Body of pancreas (tissue), 4 donors: ENCODE results near the gene EFCAB5. TPM values are rescaled to one million over a fixed set of nuclear protein-coding genes. Genes with fewer than 3 reads are reported as not detected.
"Not testable (repeated sequence)": the region's sequence is repeated elsewhere in the genome, so short reads cannot be mapped to it uniquely, and the experiment has no call there.

Experiments used
- ATAC-seq: fragments of 150-250 bp; one replicate; pipeline ENCODE4 v1.9.1; 2016
- DNase-seq, 4 donors: peaks; one replicate each; pipeline ENCODE4 v3.0.0-alpha.2; 2019
- H3K27ac ChIP-seq, 4 donors: fragments of 200-600 bp; sonication (generic); 1 replicate in 3 of 4; 2 replicates in 1 of 4; pipeline versions ENCODE4 v1.5.1 to v1.6.1; 2016 to 2019; ENCODE audit warnings: mild to moderate bottlenecking in 1 of 4, mixed read lengths in 1 of 4, moderate library complexity in 1 of 4
- H3K27me3 ChIP-seq, 2 donors: fragments of 200-600 bp; sonication (generic); one replicate each; pipeline ENCODE4 v1.6.0; 2016; ENCODE audit warnings: mild to moderate bottlenecking in 1 of 2
- H3K36me3 ChIP-seq, 2 donors: fragments of 200-600 bp; sonication (generic); replicated peaks in 1 of 2; 2 replicates each; pipeline ENCODE4 v1.5.1; 2016; ENCODE audit warnings: low read depth in 2 of 2; ENCODE audit not compliant: insufficient read depth in 1 of 2
- H3K4me1 ChIP-seq: fragments of 200-600 bp; sonication (generic); one replicate; pipeline ENCODE4 v1.6.0; 2016
- H3K4me3 ChIP-seq, 2 donors: fragments of 200-600 bp; sonication (generic); 1 replicate in 1 of 2; 2 replicates in 1 of 2; pipeline ENCODE4 v1.5.1; 2016 to 2019
- H3K9me3 ChIP-seq, 3 donors: fragments of 200-600 bp; sonication (generic); 1 replicate in 2 of 3; 2 replicates in 1 of 3; pipeline ENCODE4 v1.5.1; 2016
- POLR2A ChIP-seq, 3 donors: fragments of 450-650 bp; IDR thresholded peaks; one replicate each; pipeline ENCODE4 v1.6.1; 2016; ENCODE audit warnings: antibody characterized with exemption in 3 of 3, mild to moderate bottlenecking in 2 of 3
- WGBS, 2 donors: methylation state at CpG; one replicate each; pipeline ENCODE4 v1.1.5; 2017; 5-methylcytosine and 5-hydroxymethylcytosine counted together
- intact Hi-C: fragments of 100-400 bp; cut with DNase I; formaldehyde crosslinking; loops from one replicate; pipeline ENCODE4 v1.15.1; 2023
- total RNA-seq, 2 donors: library from RNA; depleted of rRNA; stranded (reverse); fragments of >200 nt; gene quantifications; one replicate each; pipeline ENCODE4 v1.1.0, GENCODE V29; 2016
- TF ChIP-seq, protein P1 (sequence below), 7 experiments: fragments of 450-650 bp in 4 of 7; fragments of 200-600 bp in 3 of 7; sonication (generic) in 3 of 7; IDR thresholded peaks; one replicate each; pipeline ENCODE4 v1.5.1; 2016 to 2019; ENCODE audit warnings: antibody characterized with exemption in 7 of 7

Gene EFCAB5
- total RNA-seq, 2 donors from 2014 or later = under 0.01 TPM; not detected in 1

DNA sequence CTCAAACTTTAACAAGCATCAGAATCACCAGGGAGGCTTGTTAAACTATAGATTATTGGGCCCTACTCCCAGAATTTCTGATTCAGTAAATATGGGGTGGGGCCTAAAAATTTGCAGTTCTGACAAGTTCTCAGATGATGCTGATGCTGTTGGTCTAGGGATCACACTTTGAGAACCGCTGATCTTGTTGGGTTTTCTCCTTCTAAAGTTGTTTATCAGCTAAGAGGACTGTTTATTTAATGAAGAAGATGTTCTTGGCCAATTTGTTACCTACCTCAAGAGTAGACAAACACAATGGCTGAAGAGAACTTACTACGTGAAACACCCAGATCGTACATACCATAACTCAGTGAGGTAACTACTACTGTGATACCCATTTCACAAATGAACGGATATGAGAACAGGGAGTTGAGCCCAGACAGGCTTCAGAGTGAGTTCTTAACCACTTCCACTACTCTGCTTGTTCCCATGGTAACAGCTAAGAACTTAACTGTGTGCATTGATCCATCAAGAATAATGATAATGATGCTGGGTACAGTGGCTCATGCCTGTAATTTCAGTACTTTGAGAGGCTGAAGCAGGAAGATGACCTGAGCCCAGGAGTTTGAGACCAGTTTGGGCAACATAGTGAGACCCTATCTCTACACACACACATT, 89.9 kb downstream of the EFCAB5 start:
- H3K36me3 ChIP-seq = no peaks in the 10 kb centered on the region
- no peaks in the 10 kb centered on the region for H3K9me3 ChIP-seq
- 81 to 88% methylated on average over 4 of the region's 4 CpGs for WGBS, 2 donors
- no peak overlapping the region for H3K4me3 ChIP-seq
- no peaks in the 10 kb centered on the region for H3K27me3 ChIP-seq
- TF ChIP-seq POLR2A (IDR thresholded peaks at IDR 0.05) = no peak
- TF ChIP-seq, protein P1, sequence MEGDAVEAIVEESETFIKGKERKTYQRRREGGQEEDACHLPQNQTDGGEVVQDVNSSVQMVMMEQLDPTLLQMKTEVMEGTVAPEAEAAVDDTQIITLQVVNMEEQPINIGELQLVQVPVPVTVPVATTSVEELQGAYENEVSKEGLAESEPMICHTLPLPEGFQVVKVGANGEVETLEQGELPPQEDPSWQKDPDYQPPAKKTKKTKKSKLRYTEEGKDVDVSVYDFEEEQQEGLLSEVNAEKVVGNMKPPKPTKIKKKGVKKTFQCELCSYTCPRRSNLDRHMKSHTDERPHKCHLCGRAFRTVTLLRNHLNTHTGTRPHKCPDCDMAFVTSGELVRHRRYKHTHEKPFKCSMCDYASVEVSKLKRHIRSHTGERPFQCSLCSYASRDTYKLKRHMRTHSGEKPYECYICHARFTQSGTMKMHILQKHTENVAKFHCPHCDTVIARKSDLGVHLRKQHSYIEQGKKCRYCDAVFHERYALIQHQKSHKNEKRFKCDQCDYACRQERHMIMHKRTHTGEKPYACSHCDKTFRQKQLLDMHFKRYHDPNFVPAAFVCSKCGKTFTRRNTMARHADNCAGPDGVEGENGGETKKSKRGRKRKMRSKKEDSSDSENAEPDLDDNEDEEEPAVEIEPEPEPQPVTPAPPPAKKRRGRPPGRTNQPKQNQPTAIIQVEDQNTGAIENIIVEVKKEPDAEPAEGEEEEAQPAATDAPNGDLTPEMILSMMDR (IDR thresholded peaks at IDR 0.05) = no peak
- intact Hi-C loops = no loop called here
- DNase-seq (no peak), ATAC-seq (no peak)
- no peaks in the 10 kb centered on the region for H3K4me1 ChIP-seq
- H3K27ac ChIP-seq = no peak overlapping the region

DNA sequence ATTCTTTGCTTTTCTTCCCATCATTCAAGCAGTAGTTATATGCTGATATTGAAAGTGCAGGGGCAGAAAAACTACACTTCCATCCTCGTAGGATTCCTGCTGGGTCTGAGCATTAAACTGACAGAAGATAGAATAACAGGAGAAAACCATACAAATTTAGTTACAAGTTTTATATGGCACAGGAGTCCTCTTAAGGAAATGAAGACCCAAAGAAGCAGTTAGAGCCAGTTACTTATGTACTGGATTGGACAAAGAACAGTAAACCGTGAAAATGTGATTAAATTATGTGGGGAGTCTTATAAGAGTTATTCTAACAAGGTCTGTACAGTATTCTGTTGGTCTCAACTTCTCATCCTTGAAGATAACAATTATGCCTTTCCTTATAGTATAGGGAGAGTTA, 93.9 kb downstream of the EFCAB5 start:
- Histone ChIP-seq H3K27me3 (no peaks in the 10 kb centered on the region), H3K36me3 (no peaks in the 10 kb centered on the region), H3K4me1 (no peaks in the 10 kb centered on the region), H3K4me3 (no peak overlapping the region), H3K9me3 (no peaks in the 10 kb centered on the region), H3K27ac (no peak overlapping the region)
- 61 to 68% methylated on average over 2 of the region's 2 CpGs for WGBS, 2 donors
- DNase-seq = no peak
- ATAC-seq = no peak
- TF ChIP-seq, protein P1 (IDR thresholded peaks at IDR 0.05) = no peak
- TF ChIP-seq POLR2A (IDR thresholded peaks at IDR 0.05) = no peak
- intact Hi-C loops = no loop called here

DNA sequence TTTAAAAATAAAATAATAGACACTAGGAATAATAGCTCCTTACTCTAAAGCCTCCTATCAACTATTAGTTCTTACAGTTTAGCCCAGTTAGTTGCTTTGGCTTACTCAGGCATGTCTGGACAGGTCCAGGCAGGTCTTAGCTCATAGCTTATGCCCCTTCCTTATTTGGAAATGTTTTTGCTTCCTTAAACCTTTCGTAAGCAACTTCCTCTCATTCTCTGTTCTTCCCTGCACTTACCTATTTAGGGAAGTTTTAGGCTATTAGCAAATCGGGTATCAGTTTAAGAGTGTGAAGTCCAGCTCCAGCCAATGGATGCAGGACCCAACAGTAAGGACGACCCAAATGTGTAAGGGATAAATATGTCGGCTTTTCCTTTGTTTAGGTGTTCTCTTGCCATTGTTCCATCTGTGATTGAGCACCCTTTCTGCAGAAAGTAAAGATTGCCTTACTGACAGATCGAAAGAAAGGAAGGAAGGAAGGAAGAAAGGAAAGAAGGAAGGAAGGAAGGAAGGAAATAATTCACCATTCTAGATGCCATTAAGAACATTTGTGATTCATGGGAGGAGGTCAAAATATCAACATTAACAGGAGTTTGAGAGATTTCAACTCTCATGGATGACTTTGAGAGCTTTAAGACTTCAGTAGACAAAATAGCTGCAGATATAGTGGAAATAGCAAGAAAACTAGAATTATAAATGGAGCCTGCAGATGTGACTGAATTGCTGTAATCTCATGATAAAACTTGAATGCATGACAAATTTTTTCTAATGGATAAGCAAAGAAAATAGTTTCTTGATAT, 99.5 kb downstream of the EFCAB5 start:
- H3K27me3 ChIP-seq, H3K9me3 ChIP-seq, ATAC-seq, H3K27ac ChIP-seq, H3K4me3 ChIP-seq, DNase-seq, H3K4me1 ChIP-seq, intact Hi-C loops, H3K36me3 ChIP-seq: not testable (repeated sequence)
- 66 to 67% methylated on average over 5 of the region's 5 CpGs for WGBS, 2 donors

DNA sequence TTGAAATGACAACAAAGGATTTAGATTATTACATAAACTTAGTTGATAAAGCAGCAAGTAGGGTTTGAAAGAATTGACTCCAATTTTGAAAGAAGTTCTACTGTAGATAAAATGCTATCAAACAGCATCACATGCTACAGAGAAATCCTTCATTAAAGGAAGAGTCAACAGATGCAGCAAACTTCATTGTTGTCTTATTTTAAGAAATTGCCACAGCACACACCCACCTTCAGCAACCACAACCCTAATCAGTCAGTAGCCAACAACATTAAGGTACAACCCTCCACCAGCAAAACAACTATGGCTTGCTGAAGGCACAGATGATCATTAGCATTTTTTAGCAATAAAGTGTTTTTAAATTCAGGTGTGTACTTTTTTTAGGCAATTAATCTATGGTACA, 100.1 kb downstream of the EFCAB5 start:
- Histone ChIP-seq H3K27ac (no peak overlapping the region), H3K36me3 (no peaks in the 10 kb centered on the region), H3K9me3 (no peaks in the 10 kb centered on the region), H3K4me3 (no peak overlapping the region), H3K4me1 (no peaks in the 10 kb centered on the region), H3K27me3 (no peaks in the 10 kb centered on the region)
- ATAC-seq (no peak), DNase-seq (no peak)
- intact Hi-C loops = no loop called here
- TF ChIP-seq, protein P1 (IDR thresholded peaks at IDR 0.05) = no peak
- no peak for TF ChIP-seq POLR2A (IDR thresholded peaks at IDR 0.05)

DNA sequence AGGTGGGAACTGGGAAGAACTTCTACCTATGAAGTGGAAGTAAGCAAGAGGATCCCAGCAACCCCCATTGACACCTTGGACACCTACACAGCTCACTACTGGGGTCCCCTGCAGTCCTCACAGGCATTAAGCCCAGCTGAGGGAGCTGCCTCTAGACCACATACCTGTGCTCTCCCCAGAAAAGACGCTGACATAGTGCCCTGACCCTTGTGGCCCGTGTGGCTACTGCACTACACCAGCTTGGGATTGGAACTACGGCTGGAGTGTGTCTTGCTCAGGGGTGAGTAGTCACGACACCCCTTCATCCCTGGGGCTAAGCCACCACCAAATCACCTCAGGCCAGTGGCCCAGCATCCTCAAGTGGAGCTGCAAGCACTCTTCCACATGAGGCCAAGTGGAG, 120.9 kb downstream of the EFCAB5 start:
- Histone ChIP-seq H3K36me3 (no peaks in the 10 kb centered on the region), H3K27me3 (no peaks in the 10 kb centered on the region), H3K4me1 (no peaks in the 10 kb centered on the region), H3K9me3 (peaks cover 0 to 21% (median 0%) of the 10 kb centered on the region in 3 donors), H3K4me3 (no peak overlapping the region), H3K27ac (no peak overlapping the region)
- ATAC-seq (no peak), DNase-seq (no peak)
- 58 to 63% methylated on average over 2 to 4 of the region's 4 CpGs for WGBS, 2 donors
- TF ChIP-seq POLR2A (IDR thresholded peaks at IDR 0.05) = no peak
- TF ChIP-seq, protein P1 (IDR thresholded peaks at IDR 0.05) = no peak
- intact Hi-C loops = no loop called here
